ENCODE results near the gene MYO1D.

DNA sequence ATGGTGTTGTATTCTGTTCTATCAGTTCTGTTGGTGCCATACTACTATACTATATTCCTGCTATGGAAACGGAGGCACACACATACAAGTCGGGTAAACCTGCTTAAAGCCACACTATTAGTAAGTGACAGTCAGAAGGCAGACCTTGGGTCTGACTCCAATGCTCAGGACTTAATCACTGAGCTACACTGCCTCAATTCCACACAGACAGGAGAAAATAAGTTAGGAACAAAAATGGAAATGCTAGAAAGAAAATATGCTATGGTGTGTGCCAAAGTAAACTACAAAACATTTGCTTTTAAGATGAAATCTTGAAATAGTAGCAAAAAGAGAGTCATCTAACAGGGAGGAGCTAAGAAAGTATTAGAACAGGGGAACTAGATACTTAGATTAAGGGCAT lies 48.1 kb downstream of the MYO1D start:
- TF ChIP-seq, protein P1, sequence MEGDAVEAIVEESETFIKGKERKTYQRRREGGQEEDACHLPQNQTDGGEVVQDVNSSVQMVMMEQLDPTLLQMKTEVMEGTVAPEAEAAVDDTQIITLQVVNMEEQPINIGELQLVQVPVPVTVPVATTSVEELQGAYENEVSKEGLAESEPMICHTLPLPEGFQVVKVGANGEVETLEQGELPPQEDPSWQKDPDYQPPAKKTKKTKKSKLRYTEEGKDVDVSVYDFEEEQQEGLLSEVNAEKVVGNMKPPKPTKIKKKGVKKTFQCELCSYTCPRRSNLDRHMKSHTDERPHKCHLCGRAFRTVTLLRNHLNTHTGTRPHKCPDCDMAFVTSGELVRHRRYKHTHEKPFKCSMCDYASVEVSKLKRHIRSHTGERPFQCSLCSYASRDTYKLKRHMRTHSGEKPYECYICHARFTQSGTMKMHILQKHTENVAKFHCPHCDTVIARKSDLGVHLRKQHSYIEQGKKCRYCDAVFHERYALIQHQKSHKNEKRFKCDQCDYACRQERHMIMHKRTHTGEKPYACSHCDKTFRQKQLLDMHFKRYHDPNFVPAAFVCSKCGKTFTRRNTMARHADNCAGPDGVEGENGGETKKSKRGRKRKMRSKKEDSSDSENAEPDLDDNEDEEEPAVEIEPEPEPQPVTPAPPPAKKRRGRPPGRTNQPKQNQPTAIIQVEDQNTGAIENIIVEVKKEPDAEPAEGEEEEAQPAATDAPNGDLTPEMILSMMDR (IDR thresholded peaks at IDR 0.05), result no peak
- TF ChIP-seq, protein P2, sequence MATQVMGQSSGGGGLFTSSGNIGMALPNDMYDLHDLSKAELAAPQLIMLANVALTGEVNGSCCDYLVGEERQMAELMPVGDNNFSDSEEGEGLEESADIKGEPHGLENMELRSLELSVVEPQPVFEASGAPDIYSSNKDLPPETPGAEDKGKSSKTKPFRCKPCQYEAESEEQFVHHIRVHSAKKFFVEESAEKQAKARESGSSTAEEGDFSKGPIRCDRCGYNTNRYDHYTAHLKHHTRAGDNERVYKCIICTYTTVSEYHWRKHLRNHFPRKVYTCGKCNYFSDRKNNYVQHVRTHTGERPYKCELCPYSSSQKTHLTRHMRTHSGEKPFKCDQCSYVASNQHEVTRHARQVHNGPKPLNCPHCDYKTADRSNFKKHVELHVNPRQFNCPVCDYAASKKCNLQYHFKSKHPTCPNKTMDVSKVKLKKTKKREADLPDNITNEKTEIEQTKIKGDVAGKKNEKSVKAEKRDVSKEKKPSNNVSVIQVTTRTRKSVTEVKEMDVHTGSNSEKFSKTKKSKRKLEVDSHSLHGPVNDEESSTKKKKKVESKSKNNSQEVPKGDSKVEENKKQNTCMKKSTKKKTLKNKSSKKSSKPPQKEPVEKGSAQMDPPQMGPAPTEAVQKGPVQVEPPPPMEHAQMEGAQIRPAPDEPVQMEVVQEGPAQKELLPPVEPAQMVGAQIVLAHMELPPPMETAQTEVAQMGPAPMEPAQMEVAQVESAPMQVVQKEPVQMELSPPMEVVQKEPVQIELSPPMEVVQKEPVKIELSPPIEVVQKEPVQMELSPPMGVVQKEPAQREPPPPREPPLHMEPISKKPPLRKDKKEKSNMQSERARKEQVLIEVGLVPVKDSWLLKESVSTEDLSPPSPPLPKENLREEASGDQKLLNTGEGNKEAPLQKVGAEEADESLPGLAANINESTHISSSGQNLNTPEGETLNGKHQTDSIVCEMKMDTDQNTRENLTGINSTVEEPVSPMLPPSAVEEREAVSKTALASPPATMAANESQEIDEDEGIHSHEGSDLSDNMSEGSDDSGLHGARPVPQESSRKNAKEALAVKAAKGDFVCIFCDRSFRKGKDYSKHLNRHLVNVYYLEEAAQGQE (IDR thresholded peaks at IDR 0.05; ENCODE audit: insufficient read depth in 1 of 2, low read depth in 2 of 2, low read length in 1 of 2), result no peak

All from Panc1 (cell line).